K562 (cell line): ENCODE results near the gene PIK3CD. TPM values are rescaled to one million over a fixed set of nuclear protein-coding genes. Genes with fewer than 3 reads are reported as not detected.

Source experiments
- ATAC-seq: fragments of 200-7000 bp; cut with Tn5 transposase; 3 replicates; pipeline ENCODE4 v1.9.1; 2020; ENCODE audit warnings: moderate library complexity
- BruUV-seq: library from RNA; stranded (reverse); fragments of 400-500 nt; replicated peaks from 2 replicates; lab custom pipeline; 2021; lab: Mats Ljungman, UMichigan
- CTCF ChIA-PET: fragments of 300-600 bp; formaldehyde crosslinking; extraction: SDS; loops from one replicate; lab custom pipeline; 2021; ENCODE audit warnings: low intra/inter-chr PET ratio; lab: Yijun Ruan, JAX
- POLR2A ChIA-PET: fragments of 300-600, 350-650 bp; sonication (Branson Sonifier 250); formaldehyde crosslinking; extraction: SDS; loops from one replicate; lab custom pipeline; 2021; ENCODE audit warnings: antibody characterized with exemption, inconsistent platforms; lab: Yijun Ruan, JAX
- DNase-seq, 4 experiments: peaks; one replicate each; pipeline versions ENCODE4 v3.0.0 to v3.0.0-alpha.2; 2011 to 2018; ENCODE audit warnings: low spot score in 3 of 4, mixed read lengths in 3 of 4; ENCODE audit errors: extremely low read depth in 1 of 4
- FAIRE-seq: peaks from 2 replicates; lab custom pipeline; 2011; peaks lifted over from hg19 to GRCh38; lab: Jason Lieb, UNC
- H2AFZ ChIP-seq: 2 replicates; pipeline ENCODE4 v1.6.0; 2011; ENCODE audit warnings: low read depth, low read length, control low read depth, inconsistent platforms
- H3K27ac ChIP-seq: fragments of 200-600 bp; 3 replicates; pipeline ENCODE4 v1.8.0; 2011; ENCODE audit warnings: low read depth, mild to moderate bottlenecking, control low read depth, inconsistent platforms, low read length, moderate library complexity, mixed read lengths; ENCODE audit errors: extremely low read depth
- H3K27me3 ChIP-seq, 2 experiments: fragments of 300-600 bp in 1 of 2; 2 replicates in 1 of 2; 3 replicates in 1 of 2; pipeline versions ENCODE4 v1.6.0 to v1.8.0; 2011; ENCODE audit warnings: inconsistent platforms in 2 of 2, low read length in 2 of 2, mild to moderate bottlenecking in 1 of 2, mixed read lengths in 1 of 2, moderate library complexity in 1 of 2; ENCODE audit not compliant: control insufficient read depth in 2 of 2, insufficient read depth in 2 of 2
- H3K36me3 ChIP-seq: fragments of 300-600 bp; 3 replicates; pipeline ENCODE4 v1.8.0; 2011; ENCODE audit warnings: mild to moderate bottlenecking, low read length, inconsistent platforms; ENCODE audit not compliant: control insufficient read depth, insufficient read depth
- H3K4me1 ChIP-seq, 2 experiments: fragments of 200-600 bp in 1 of 2; replicated peaks in 1 of 2; 2 replicates in 1 of 2; 3 replicates in 1 of 2; pipeline versions ENCODE4 v1.5.1 to v1.8.0; 2011; ENCODE audit warnings: inconsistent platforms in 2 of 2, low read length in 2 of 2, mild to moderate bottlenecking in 1 of 2, mixed read lengths in 1 of 2, moderate library complexity in 1 of 2; ENCODE audit not compliant: control insufficient read depth in 2 of 2, insufficient read depth in 2 of 2
- H3K4me2 ChIP-seq: 2 replicates; pipeline ENCODE4 v1.6.1; 2011; ENCODE audit warnings: low read length, control low read depth, inconsistent platforms, mixed read lengths; ENCODE audit not compliant: insufficient read depth
- H3K4me3 ChIP-seq: fragments of 200-600 bp; sonication (generic), shearing (Covaris generic); 2 replicates; pipeline ENCODE4 v1.5.1; 2016; ENCODE audit warnings: control low read depth, inconsistent platforms
- H3K79me2 ChIP-seq: fragments of 200-600 bp; 3 replicates; pipeline ENCODE4 v1.8.0; 2011; ENCODE audit warnings: low read length, inconsistent platforms; ENCODE audit not compliant: control insufficient read depth, insufficient read depth
- H3K9ac ChIP-seq, 2 experiments: 2 replicates each; pipeline versions ENCODE4 v1.6.0 to v1.6.1; 2011; ENCODE audit warnings: low read depth in 2 of 2, low read length in 2 of 2, control low read depth in 1 of 2, inconsistent platforms in 1 of 2, mild to moderate bottlenecking in 1 of 2, mixed read lengths in 1 of 2; ENCODE audit not compliant: insufficient read depth in 1 of 2
- H3K9me1 ChIP-seq: one replicate; pipeline ENCODE4 v1.6.0; 2011; ENCODE audit warnings: inconsistent platforms, mild to moderate bottlenecking, low read length, moderate library complexity; ENCODE audit not compliant: control insufficient read depth, insufficient read depth
- H3K9me3 ChIP-seq: replicated peaks from 2 replicates; pipeline ENCODE4 v1.5.1; 2011; ENCODE audit warnings: low read depth, low read length, inconsistent platforms; ENCODE audit not compliant: control insufficient read depth, insufficient read depth
- H4K20me1 ChIP-seq: replicated peaks from 2 replicates; pipeline ENCODE4 v1.6.1; 2011; ENCODE audit warnings: low read length, inconsistent platforms, mixed read lengths; ENCODE audit not compliant: control insufficient read depth, insufficient read depth
- ASH1L ChIP-seq: fragments of 450-650 bp; IDR thresholded peaks from 2 replicates; pipeline ENCODE4 v1.6.1; 2018; ENCODE audit warnings: borderline replicate concordance, mild to moderate bottlenecking, low read depth; ENCODE audit not compliant: partially characterized antibody
- BRCA1 ChIP-seq, 2 experiments: fragments of 450-650 bp in 1 of 2; sonication (generic) in 1 of 2; formaldehyde crosslinking in 1 of 2; IDR thresholded peaks; 2 replicates each; pipeline versions ENCODE4 v1.5.0 to v1.6.1; 2017 to 2020; ENCODE audit warnings: mild to moderate bottlenecking in 1 of 2, missing genetic modification reagents in 1 of 2
- CREM ChIP-seq: IDR thresholded peaks from 2 replicates; pipeline ENCODE4 v1.6.1; 2014; ENCODE audit warnings: antibody characterized with exemption, low read depth
- CTBP1 ChIP-seq: fragments of 450-650 bp; IDR thresholded peaks from 2 replicates; pipeline ENCODE4 v1.6.1; 2016; ENCODE audit warnings: borderline replicate concordance
- DPF2 ChIP-seq: fragments of 450-650 bp; IDR thresholded peaks from 2 replicates; pipeline ENCODE4 v1.6.1; 2016
- KAT2B ChIP-seq: IDR thresholded peaks from one replicate; pipeline ENCODE4 v1.6.1; 2012; ENCODE audit warnings: low read depth, mild to moderate bottlenecking, control low read depth, inconsistent platforms, low read length, moderate library complexity
- NCOA2 ChIP-seq, 2 experiments: fragments of 450-650 bp; IDR thresholded peaks; 2 replicates each; pipeline ENCODE4 v1.6.1; 2018; ENCODE audit warnings: mild to moderate bottlenecking in 2 of 2, moderate library complexity in 1 of 2; ENCODE audit not compliant: partially characterized antibody in 2 of 2
- NCOA6 ChIP-seq: fragments of 450-650 bp; IDR thresholded peaks from 2 replicates; pipeline ENCODE4 v1.6.1; 2017; ENCODE audit warnings: mild to moderate bottlenecking
- POLR2G ChIP-seq: fragments of 200-400 bp; formaldehyde crosslinking; IDR thresholded peaks from 2 replicates; pipeline ENCODE4 v1.6.1; 2017; ENCODE audit warnings: low read depth, mild to moderate bottlenecking, antibody characterized with exemption, low read length, moderate library complexity
- RB1 ChIP-seq: fragments of 450-650 bp; IDR thresholded peaks from 2 replicates; pipeline ENCODE4 v1.6.1; 2017; ENCODE audit warnings: low read depth, mild to moderate bottlenecking
- RBM22 ChIP-seq: fragments of 200-400 bp; formaldehyde crosslinking; IDR thresholded peaks from 2 replicates; pipeline ENCODE4 v1.6.1; 2018; ENCODE audit warnings: low read length, low read depth; ENCODE audit not compliant: poor library complexity, severe bottlenecking
- SMARCB1 ChIP-seq: IDR thresholded peaks from 2 replicates; pipeline ENCODE4 v1.6.1; 2011; ENCODE audit warnings: improper control_type of control experiment, low read depth; ENCODE audit not compliant: insufficient read length
- SRSF9 ChIP-seq: fragments of 200-400 bp; formaldehyde crosslinking; IDR thresholded peaks from 2 replicates; pipeline ENCODE4 v1.6.1; 2017; ENCODE audit warnings: low read depth, low read length, borderline replicate concordance
- YY1 ChIP-seq, 3 experiments: IDR thresholded peaks; 2 replicates each; pipeline ENCODE4 v1.6.1; 2011; ENCODE audit warnings: low read length in 2 of 3, mild to moderate bottlenecking in 2 of 3, moderate library complexity in 2 of 3, borderline replicate concordance in 1 of 3, control low read depth in 1 of 3, low read depth in 1 of 3; ENCODE audit not compliant: insufficient read depth in 3 of 3, insufficient replicate concordance in 2 of 3, control insufficient read depth in 1 of 3, insufficient read length in 1 of 3; ENCODE audit errors: extremely low read depth in 1 of 3
- ZKSCAN3 ChIP-seq: fragments of 250-450 bp; sonication (Bioruptor Pico); IDR thresholded peaks from 2 replicates; pipeline ENCODE4 v1.4.0; 2020
- ZNF146 ChIP-seq: IDR thresholded peaks from one replicate; pipeline ENCODE4 v1.6.1; 2018; ENCODE audit warnings: missing compliant biosample characterization; ENCODE audit not compliant: unreplicated experiment
- ZNF239 ChIP-seq: fragments of 250-450 bp; sonication (Bioruptor Pico); IDR thresholded peaks from 2 replicates; pipeline ENCODE4 v1.4.0; 2020; ENCODE audit warnings: mild to moderate bottlenecking
- ZNF274 ChIP-seq: IDR thresholded peaks from 2 replicates; pipeline ENCODE4 v1.6.1; 2011; ENCODE audit warnings: low read depth, mild to moderate bottlenecking, low read length, moderate library complexity, borderline replicate concordance
- ZNF77 ChIP-seq: fragments of 250-450 bp; sonication (Bioruptor Pico); IDR thresholded peaks from 2 replicates; pipeline ENCODE4 v1.5.0; 2020
- WGBS: fragments of 100-300 bp; shearing (Covaris generic); methylation state at CpG from one replicate; pipeline ENCODE4 v1.1.6; 2016; ENCODE audit warnings: low coverage, mixed read lengths; ENCODE audit not compliant: insufficient coverage; ENCODE audit errors: missing lambda C conversion rate; 5-methylcytosine and 5-hydroxymethylcytosine counted together
- in situ Hi-C: fragments of 300-500 bp; cut with MboI; formaldehyde crosslinking; loops from 4 replicates; pipeline ENCODE4 v1.15.0; 2018; ENCODE audit warnings: inconsistent platforms, mixed read lengths
- intact Hi-C: fragments of 100-400 bp; cut with micrococcal nuclease; formaldehyde crosslinking; loops from 2 replicates; pipeline ENCODE4 v1.14.2; 2022
- polyA plus RNA-seq, 8 experiments: library from polyadenylated mRNA; depleted of rRNA in 4 of 8; stranded (reverse) in 5 of 8; unstranded in 3 of 8; fragments of >200 nt; fragmentation: Nextera tagmentation in 2 of 8; fragmentation: Illumina TruSeq in 1 of 8; extraction: Ambion mirVana in 2 of 8; extraction: Trizol in 1 of 8; gene quantifications; 2 replicates each; pipeline versions ENCODE4 v1.2.1 to v1.2.3, GENCODE V29; 2011 to 2014; ENCODE audit warnings: inconsistent platforms in 1 of 8, missing spikeins in 1 of 8
- total RNA-seq, 7 experiments: library from RNA; depleted of rRNA in 6 of 7; stranded (reverse); fragments of >200 nt in 6 of 7; fragmentation: Illumina TruSeq in 2 of 7; extraction: Trizol in 2 of 7; gene quantifications; 2 replicates each; pipeline versions ENCODE4 v1.2.1 to v1.2.3, GENCODE V29; 2011 to 2021; ENCODE audit warnings: low replicate concordance in 1 of 7
- TF ChIP-seq, protein P1 (sequence below): IDR thresholded peaks from 3 replicates; pipeline ENCODE4 v1.6.1; 2011; ENCODE audit warnings: borderline replicate concordance, mild to moderate bottlenecking; ENCODE audit not compliant: insufficient read length, insufficient read depth
- TF ChIP-seq, protein P2 (sequence below): sonication (generic); formaldehyde crosslinking; IDR thresholded peaks from 2 replicates; pipeline ENCODE4 v1.8.0; 2022; ENCODE audit warnings: mild to moderate bottlenecking, missing genetic modification reagents

Gene PIK3CD
- total and polyA plus RNA-seq, 9 of the 15 experiments (the other 6 are each of a cell fraction or from before 2014, with no cell fraction given): 1.8 to 20.8 (median 7.2) TPM

DNA sequence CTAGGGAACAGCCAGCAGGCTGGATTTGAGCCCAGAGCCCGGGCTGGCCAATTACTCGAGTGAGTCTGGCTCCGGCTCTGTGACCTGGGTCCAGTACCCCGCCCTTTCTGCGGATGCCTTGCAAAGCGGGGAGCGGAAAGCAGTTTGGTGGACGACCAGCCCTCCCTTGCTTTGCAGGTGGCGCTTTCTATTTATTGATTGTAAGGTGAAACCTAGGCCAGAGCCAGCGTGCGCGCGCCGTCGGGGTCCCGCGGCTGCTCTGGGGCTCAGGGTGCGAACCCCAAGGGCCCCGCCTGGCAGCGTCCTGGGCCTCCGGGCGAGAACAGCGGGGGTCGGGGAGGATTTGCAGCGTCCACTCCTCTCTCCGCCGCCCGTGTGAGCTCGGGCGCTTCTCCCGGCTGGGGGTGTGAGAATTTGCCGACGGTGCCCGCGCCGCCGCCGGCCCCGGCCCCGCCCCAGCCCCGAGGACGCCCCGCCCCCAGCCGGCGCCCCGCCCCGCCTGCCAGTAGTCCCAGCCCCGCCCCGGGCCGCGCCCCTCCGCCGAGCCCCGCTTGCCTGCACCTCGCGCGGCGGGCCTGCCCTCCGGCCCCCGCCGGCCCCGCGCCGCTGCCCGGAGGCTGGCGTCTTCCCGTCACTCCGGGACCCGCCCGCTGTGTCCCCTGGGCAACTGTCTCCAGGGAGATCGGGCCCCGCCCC is 37.6 kb downstream of the PIK3CD start:
- in situ Hi-C loops (no loop called here), intact Hi-C loops (loop anchor here (5.0 kb wide), 1 partner anchor 62 kb away; no protein-coding TSS in a partner anchor)
- FAIRE-seq (no peak), ATAC-seq (peak; percentile 86), DNase-seq (peak; percentile 89 to 98 (median 96))
- peak overlapping the region; percentile 43; the same call in 1 of the 3 replicates for H3K27ac ChIP-seq
- peaks cover 31 to 39% of the 10 kb centered on the region in 2 experiments for H3K4me1 ChIP-seq
- H3K9ac ChIP-seq: peak overlapping the region; percentile 65 to 89; a peak in 3 of 4 replicates
- CTCF ChIA-PET: no interaction called here
- 1% methylated on average over 37 of the region's 72 CpGs for WGBS
- H3K36me3 ChIP-seq: no peaks in the 10 kb centered on the region; the same call in 2 of the 3 replicates
- peak overlapping the region; percentile 52 for H3K4me2 ChIP-seq
- POLR2A ChIA-PET: interaction anchor here (0.6 kb wide), 2 partner anchors 67 to 221 kb away, joined by 3 to 4 read pairs; partner anchors contain the start of gene CTNNBIP1
- H3K27me3 ChIP-seq: no peaks in the 10 kb centered on the region
- no TSS peak for BruUV-seq
- H3K4me3 ChIP-seq: peak overlapping the region; percentile 51
- no peaks in the 10 kb centered on the region for H3K9me3 ChIP-seq
- H3K9me1 ChIP-seq: no peaks in the 10 kb centered on the region
- H4K20me1 ChIP-seq: no peaks in the 10 kb centered on the region
- peaks cover 12% of the 10 kb centered on the region; the same call in 2 of the 3 replicates for H3K79me2 ChIP-seq
- H2AFZ ChIP-seq: peak overlapping the region; percentile 89
- TF ChIP-seq CREM: peak; percentile 25; the same call in 1 of the 2 replicates
- TF ChIP-seq RBM22: no peak
- peak; percentile 53; the same call in 1 of the 2 replicates for TF ChIP-seq POLR2G
- no peak for TF ChIP-seq SRSF9
- TF ChIP-seq RB1: peak; percentile 54
- TF ChIP-seq ZNF77: no peak
- TF ChIP-seq ZKSCAN3 (CRISPR knock-in tag): no peak
- no peak for TF ChIP-seq ZNF274
- TF ChIP-seq YY1 (IDR thresholded peaks at IDR 0.05; ENCODE audit: borderline replicate concordance in 1 of 3, control insufficient read depth in 1 of 3, extremely low read depth in 1 of 3, insufficient read depth in 3 of 3, insufficient read length in 1 of 3, insufficient replicate concordance in 2 of 3, low read depth in 1 of 3, low read length in 2 of 3): peak in 2 of 3 experiments; percentile 8 to 33
- 0 out of 2 replicates have a peak, but pooled peaks have one; percentile 23 for TF ChIP-seq DPF2
- TF ChIP-seq, protein P1, sequence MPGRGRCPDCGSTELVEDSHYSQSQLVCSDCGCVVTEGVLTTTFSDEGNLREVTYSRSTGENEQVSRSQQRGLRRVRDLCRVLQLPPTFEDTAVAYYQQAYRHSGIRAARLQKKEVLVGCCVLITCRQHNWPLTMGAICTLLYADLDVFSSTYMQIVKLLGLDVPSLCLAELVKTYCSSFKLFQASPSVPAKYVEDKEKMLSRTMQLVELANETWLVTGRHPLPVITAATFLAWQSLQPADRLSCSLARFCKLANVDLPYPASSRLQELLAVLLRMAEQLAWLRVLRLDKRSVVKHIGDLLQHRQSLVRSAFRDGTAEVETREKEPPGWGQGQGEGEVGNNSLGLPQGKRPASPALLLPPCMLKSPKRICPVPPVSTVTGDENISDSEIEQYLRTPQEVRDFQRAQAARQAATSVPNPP: no peak
- TF ChIP-seq, protein P2, sequence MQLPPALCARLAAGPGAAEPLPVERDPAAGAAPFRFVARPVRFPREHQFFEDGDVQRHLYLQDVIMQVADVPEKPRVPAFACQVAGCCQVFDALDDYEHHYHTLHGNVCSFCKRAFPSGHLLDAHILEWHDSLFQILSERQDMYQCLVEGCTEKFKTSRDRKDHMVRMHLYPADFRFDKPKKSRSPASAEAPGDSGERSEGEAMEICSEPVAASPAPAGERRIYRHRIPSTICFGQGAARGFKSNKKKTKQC (CRISPR knock-in tag): 0 out of 2 replicates have a peak, but pooled peaks have one; percentile 27
- no peak for TF ChIP-seq BRCA1 (IDR thresholded peaks at IDR 0.05)
- TF ChIP-seq BRCA1 (CRISPR knock-in tag; IDR thresholded peaks at IDR 0.05): no peak
- TF ChIP-seq NCOA6: peak; percentile 87
- TF ChIP-seq ASH1L: no peak
- TF ChIP-seq SMARCB1: no peak
- TF ChIP-seq KAT2B: no peak
- no peak for TF ChIP-seq ZNF146
- peak in 1 of 2 experiments; percentile 98 for TF ChIP-seq NCOA2 (IDR thresholded peaks at IDR 0.05; ENCODE audit: partially characterized antibody in 2 of 2)
- no peak; the same call in 1 of the 2 replicates for TF ChIP-seq CTBP1
- TF ChIP-seq ZNF239: no peak
